UCSD-AML1 (cell line): ENCODE data around the gene CLTC.

Source experiments
- DNase-seq: peaks from one replicate; lab custom pipeline; 2025; ENCODE audit not compliant: unreplicated experiment; lab: John Stamatoyannopoulos, UW

CLTC gene

GRCh38 chr17:59723041-59723440 lies 103.3 kb downstream of the CLTC start:
- DNase-seq, result no peak

- no peak for DNase-seq
These were observed 103.9 kb downstream of the CLTC start for GRCh38 chr17:59723607-59724006.

GRCh38 chr17:59725691-59726090 lies 106.0 kb downstream of the CLTC start:
- no peak for DNase-seq

GRCh38 chr17:59727817-59728533 lies 108.3 kb downstream of the CLTC start:
- DNase-seq, result no peak

GRCh38 chr17:59730268-59730834 lies 110.7 kb downstream of the CLTC start:
- no peak for DNase-seq

GRCh38 chr17:59733697-59734096 lies 114.0 kb downstream of the CLTC start:
- DNase-seq, result no peak

GRCh38 chr17:59734226-59734625 lies 114.5 kb downstream of the CLTC start:
- DNase-seq, result no peak

GRCh38 chr17:59737324-59737723 lies 117.6 kb downstream of the CLTC start:
- DNase-seq, result no peak

- DNase-seq, result no peak
These were observed 124.1 kb downstream of the CLTC start for GRCh38 chr17:59743842-59744241.

- DNase-seq, result no peak
These were observed 125.3 kb downstream of the CLTC start for GRCh38 chr17:59745040-59745439.
